Measurements from ENCODE around the gene DMD.

DMD gene

GRCh38 chrX:31711166-31711565 lies 1500.2 kb downstream of the DMD start:
- no peak for DNase-seq (ENCODE audit: low read depth, low spot score)

GRCh38 chrX:31708116-31708515 lies 1503.2 kb downstream of the DMD start:
- DNase-seq (ENCODE audit: low read depth, low spot score), result peak; percentile 3

GRCh38 chrX:31706466-31706865 lies 1504.9 kb downstream of the DMD start:
- DNase-seq (ENCODE audit: low read depth, low spot score), result peak; percentile 34

DNA sequence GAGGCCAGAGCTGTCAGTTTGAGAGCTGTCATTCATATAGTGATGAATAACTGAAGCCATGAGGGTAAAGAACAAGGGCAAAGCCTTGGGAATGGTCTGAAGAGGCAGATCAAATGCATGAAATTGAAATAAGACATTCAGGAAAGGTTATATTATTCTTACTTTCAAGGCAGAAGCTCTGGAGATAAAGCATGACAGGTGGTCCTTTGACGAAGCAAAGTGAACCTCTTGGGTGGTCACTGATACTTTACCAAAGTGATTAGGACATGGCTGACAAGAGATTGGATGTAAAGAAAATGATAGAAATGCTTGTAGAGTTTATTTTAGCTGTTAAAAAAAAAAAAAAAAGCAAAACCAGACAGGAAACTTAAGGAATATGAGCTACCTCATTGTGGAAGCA lies 1505.5 kb downstream of the DMD start:
- DNase-seq (ENCODE audit: low read depth, low spot score), result no peak

DNA sequence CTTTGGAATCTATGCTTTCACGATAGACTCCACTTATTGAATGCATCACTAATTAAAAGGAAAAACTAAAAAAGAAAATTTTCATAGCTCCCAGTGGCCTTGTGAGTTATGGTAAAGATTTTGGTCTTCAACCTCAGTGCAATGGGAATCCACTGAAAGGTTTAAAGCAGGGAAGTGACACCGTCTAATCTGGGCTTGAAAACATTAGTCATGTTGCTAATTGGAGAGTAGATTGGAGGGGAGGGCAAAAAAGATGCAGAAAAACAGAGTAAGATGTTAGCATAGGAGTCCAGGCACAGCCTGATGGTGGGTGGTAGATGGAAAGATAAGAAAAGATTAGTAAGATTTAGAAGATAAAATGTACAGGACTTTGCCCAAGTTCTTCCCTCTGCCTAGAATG lies 1506.4 kb downstream of the DMD start:
- no peak for DNase-seq (ENCODE audit: low read depth, low spot score)

DNA sequence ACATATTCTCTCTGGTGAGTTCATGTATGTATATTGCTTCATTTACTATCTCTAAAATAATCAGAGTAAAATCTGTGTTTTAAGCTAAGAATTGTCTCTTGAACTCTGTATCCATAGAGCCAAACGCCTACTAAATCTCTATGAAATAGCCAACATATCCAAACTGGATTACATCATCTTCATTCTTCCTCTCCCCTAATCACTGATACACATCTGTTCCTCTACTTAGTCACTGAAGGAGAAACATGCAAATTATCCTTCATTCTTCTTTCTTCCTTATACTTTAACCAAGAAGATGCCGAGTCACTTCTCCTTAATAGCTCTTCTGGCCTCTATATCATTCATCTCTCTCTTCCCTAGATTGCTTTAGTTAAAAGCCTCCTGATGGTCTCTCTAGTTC lies 1509.1 kb downstream of the DMD start:
- DNase-seq (ENCODE audit: low read depth, low spot score), result no peak

DNA sequence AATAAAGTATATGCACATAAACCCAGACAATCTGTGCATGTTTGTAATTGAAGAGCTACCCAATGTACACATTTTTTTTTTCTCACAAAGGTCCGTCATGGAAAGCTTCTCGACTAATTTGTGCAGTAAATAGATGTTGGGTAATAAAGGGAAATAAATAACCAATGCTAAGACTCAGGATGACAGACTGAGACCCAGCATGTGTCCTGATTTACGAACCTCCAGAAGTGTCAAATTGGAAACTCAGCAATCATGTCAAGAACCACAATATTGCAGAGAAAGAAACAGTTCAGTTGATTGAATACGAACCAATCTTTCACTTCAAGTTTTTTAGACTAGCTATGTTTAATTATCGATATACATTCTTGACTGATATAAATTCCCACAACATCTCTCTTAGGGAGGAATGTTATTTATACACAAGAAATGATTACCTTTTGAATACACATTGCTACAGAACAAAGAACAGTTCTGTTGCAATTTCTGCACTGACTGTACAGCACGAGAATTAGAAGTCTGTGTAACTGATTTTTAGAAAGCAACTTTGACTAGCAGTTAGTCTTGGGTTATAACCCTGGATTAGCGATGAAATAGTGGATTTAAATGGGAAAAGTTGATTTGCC lies 1513.9 kb downstream of the DMD start:
- no peak for DNase-seq (ENCODE audit: low read depth, low spot score)

DNA sequence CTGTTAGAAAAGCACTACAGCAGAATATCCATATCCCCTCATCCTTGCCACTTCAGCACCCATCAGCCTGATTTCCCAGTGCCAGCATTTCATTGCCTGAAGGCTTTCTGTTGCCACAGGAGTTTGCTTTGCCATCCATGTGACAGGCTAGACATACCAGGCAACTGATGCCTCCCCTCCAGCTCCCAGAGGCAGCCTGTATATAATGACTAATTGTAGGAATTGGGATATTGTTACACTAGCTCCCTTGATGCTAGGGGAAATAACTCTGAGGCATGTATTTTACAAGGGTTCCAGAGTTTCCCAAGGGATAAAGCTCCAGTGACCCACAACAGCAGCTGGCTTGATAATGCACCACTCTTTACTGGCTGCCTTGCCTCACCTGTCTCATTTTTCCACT lies 1531.5 kb downstream of the DMD start:
- DNase-seq (ENCODE audit: low read depth, low spot score), result no peak

DNA sequence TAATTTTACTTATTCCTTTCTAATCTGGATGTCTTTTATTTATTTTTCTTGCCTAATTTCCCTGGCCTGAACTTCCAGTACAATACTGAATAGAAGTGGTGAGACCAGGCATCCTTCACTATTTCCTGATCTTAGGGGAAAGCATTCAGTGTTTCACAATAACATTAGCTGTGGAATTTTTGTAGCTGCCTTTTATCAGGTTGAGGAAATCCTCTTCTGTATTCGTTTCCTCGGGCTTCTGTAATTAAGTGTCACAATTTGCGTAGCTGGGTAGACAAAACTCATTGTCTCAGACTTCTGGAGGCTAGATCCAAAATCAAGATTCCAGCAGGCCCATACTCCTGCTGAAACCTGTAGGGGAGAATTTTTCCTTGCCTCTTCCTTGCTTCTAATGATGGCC lies 1541.1 kb downstream of the DMD start:
- DNase-seq (ENCODE audit: low read depth, low spot score), result no peak

DNA sequence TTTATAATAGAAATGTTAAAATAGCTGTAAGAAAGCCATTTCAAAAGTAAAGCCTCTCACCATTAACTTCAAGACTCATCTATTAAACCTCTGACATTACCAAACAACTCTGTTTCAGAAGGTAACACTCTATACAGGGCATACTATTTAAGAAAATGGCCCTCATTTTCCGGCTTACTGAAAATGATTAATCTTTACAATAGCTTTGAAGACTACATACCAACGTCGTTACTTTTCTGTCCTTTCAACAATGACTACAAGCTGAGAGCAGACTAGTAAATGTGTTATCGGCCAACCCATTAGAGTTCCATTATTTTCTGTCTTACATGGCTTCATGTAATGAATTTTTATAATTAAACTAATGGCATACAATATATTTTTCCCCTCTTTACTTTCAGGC lies 1545.9 kb downstream of the DMD start:
- no peak for DNase-seq (ENCODE audit: low read depth, low spot score)

- DNase-seq (ENCODE audit: low read depth, low spot score), result no peak
Observed at GRCh38 chrX:31663172-31663571, 1548.2 kb downstream of the DMD start.

- DNase-seq (ENCODE audit: low read depth, low spot score), result peak; percentile 7
Observed at GRCh38 chrX:31661280-31661810, 1550.0 kb downstream of the DMD start.

GRCh38 chrX:31658360-31658759 lies 1553.0 kb downstream of the DMD start:
- DNase-seq (ENCODE audit: low read depth, low spot score), result peak; percentile 21

DNA sequence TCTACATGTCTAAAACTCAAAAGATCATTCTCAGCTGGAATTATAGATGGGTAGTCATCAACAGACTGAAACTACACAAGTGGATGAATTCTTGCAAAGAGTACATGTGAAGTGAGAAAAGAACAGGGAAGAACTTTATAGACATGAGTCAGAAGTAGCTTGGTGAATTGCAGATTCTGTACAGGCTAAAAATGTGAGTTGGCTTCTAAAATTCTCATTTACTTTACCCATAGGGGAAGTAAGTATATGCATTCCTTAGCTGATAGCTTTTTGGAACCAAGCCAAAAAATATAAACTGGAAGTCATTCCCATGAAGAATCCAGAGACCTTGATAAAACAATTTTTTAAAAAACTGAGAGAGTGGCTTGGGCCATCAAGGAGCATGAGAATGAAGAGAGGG lies 1555.3 kb downstream of the DMD start:
- peak; percentile 2 for DNase-seq (ENCODE audit: low read depth, low spot score)

GRCh38 chrX:31653422-31653821 lies 1557.9 kb downstream of the DMD start:
- DNase-seq (ENCODE audit: low read depth, low spot score), result no peak

GRCh38 chrX:31652650-31653049 lies 1558.7 kb downstream of the DMD start:
- no peak for DNase-seq (ENCODE audit: low read depth, low spot score)

- no peak for DNase-seq (ENCODE audit: low read depth, low spot score)
Observed at GRCh38 chrX:31649201-31649600, 1562.1 kb downstream of the DMD start.

GRCh38 chrX:31633349-31633748 lies 1578.0 kb downstream of the DMD start:
- no peak for DNase-seq (ENCODE audit: low read depth, low spot score)

DNA sequence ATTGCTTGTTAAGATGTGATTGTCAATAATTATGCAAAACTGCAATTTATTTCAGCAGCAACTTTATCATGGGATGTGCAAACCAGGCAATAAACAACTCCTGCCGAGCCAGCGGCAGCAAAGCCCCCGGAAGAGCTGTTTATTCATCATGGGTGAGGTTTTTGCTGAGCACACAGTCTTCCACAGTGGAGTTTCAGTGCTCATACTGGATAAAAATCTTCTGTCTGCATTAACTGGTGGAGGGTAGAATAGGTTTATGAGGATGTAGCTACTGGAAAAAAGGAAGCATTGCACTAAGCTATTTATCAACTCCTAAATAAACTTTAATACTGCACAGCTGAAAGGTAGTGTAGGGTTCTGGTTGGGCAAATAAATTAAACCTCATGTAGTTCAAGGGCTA lies 1582.2 kb downstream of the DMD start:
- DNase-seq (ENCODE audit: low read depth, low spot score), result no peak

DNA sequence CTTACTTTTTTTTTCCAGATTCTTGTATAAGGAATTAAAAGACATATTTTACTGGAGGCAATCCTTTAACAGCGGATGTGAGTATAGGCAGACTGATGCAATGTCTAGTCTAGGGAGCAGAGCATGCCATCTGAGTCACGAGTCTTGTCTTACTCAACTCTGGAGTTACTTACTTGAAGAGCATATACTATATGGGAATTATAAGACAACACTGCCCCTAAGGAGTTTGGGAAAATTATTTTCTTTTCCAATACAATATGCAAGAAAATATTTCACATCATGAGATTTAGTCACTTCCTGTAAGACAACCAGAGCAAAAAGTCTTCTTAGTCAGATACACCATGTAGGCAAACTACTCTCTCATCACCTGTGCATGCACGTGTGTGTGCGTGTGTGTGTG lies 1602.2 kb downstream of the DMD start:
- no peak for DNase-seq (ENCODE audit: low read depth, low spot score)

- DNase-seq (ENCODE audit: low read depth, low spot score), result no peak
Observed at GRCh38 chrX:31608638-31609037, 1602.7 kb downstream of the DMD start.

DNA sequence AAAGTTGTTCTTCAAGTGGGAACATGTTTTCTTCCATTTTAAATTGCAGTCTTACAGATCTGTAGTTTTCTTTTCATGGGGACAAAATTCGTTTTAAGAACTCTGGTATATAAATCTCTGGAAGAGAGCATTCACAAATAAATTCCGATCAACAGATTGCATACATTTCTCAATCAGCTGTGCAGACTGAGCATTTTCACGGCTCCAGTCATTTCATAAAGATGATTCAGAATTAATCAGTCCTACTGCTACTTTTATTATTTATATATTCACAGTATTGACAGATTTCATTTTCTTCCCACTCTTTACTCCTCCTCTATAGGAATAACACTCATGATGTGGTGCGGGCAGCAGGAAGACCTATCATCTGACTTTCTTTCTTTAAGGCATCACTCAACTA lies 1604.6 kb downstream of the DMD start:
- no peak for DNase-seq (ENCODE audit: low read depth, low spot score)

DNA sequence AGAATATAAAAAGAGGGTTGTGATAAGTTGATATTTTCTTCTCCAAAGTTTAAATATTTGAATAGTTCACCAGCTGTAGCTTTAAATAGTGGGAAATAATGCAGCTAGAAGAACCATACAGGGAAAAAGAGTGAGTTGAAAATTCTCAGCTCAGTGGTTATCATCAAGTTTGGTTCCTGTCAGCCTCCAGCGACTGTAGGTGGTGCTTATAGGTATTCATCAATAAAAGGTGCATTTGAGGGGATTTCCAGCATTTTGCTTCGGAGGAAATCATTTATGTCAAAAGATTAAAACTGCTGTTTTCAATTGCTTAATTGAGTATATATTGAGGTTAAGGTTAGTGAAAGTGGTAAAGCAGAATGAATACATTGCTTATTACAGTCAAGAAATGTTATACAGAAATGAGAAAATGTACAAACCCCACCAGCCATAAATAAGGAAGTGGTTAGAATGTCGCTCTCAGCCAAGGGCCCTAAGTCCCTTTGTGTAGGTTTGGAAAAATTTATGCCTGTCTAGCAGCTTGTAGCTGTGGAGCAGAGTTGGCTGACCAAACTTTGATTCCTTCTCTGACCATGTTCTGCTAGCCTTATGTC lies 1606.6 kb downstream of the DMD start:
- DNase-seq (ENCODE audit: low read depth, low spot score), result no peak
